Bronchial epithelial cell (primary cell): ENCODE data around the gene RASGRP3. TPM values are rescaled to one million over a fixed set of nuclear protein-coding genes. Genes with fewer than 3 reads are reported as not detected.

ENCODE experiments used
- DNase-seq: peaks from one replicate; pipeline ENCODE4 v3.0.0-alpha.2; 2010; ENCODE audit warnings: low read depth
- FAIRE-seq: peaks from 2 replicates; lab custom pipeline; 2011; peaks lifted over from hg19 to GRCh38; lab: Jason Lieb, UNC
- H3K27me3 ChIP-seq: 2 replicates; pipeline ENCODE4 v1.5.1; 2011; ENCODE audit warnings: low read length; ENCODE audit not compliant: control insufficient read depth, insufficient read depth
- H3K36me3 ChIP-seq: 2 replicates; pipeline ENCODE4 v1.5.1; 2011; ENCODE audit warnings: low read length; ENCODE audit not compliant: control insufficient read depth, insufficient read depth
- H3K4me3 ChIP-seq: 2 replicates; pipeline ENCODE4 v1.5.1; 2011; ENCODE audit warnings: mild to moderate bottlenecking, low read depth, low read length, control low read depth
- CTCF ChIP-seq: IDR thresholded peaks from 2 replicates; pipeline ENCODE4 v1.5.1; 2011; ENCODE audit warnings: mild to moderate bottlenecking, moderate library complexity, low read length, control low read depth, inconsistent platforms; ENCODE audit not compliant: insufficient read depth, severe bottlenecking
- total RNA-seq: library from RNA; depleted of rRNA; stranded (reverse); fragments of >200 nt; gene quantifications from 2 replicates; pipeline ENCODE4 v1.2.1, GENCODE V29; 2014

The RASGRP3 gene
- total RNA-seq, 1 donor from 2014 or later, result 0.79 TPM

DNA sequence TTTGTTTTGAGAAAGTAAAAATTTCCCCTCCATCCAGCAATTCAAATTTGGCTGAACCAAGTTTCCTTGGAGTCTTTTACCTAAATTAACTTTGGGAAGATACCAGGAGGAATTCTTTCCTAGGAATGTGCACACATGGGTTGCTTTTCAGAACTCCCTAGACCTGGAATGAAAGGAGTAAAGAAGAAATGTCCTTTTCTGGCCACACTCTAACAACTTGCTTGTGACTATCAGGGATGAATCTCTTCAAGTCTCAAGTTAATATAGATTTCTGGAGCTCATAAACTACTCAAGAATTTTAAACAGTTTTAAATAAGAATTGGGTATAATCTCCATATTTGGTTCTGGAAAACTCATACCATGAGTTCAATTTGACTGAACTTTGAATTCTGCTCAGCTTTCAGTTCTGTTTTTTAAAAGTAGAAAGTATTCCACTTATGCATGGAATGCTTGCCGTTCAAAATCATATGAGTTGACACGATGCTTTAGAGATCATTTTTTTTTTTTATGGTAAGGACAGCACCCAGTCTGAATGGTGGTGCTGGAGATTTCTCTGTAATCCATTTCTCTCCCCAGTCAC, 7.7 kb downstream of the RASGRP3 start:
- FAIRE-seq (no peak), DNase-seq (no peak)
- no peak overlapping the region for H3K4me3 ChIP-seq
- no peak for TF ChIP-seq CTCF
- no peaks in the 10 kb centered on the region for H3K27me3 ChIP-seq
- no peaks in the 10 kb centered on the region for H3K36me3 ChIP-seq

DNA sequence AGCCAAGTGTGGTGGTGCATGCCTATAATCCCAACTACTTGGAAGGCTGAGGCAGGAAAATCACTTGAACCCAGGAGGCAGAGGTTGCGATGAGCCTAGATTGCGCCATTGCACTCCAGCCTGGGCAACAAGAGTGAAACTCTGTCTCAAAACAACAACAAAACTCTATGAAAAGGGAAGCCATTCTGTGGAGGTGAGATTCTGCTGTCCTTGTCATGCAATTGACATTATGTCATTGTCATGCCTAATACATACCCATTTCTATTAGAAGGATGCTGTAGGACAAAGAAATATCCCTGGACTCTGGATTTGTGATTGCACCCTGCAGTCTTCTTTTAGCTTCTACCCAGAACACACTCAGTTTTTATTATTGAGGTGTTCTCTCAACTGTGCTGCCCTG, 8.6 kb downstream of the RASGRP3 start:
- FAIRE-seq, result no peak
- no peak for TF ChIP-seq CTCF
- no peak overlapping the region for H3K4me3 ChIP-seq
- H3K27me3 ChIP-seq, result no peaks in the 10 kb centered on the region
- DNase-seq, result no peak
- H3K36me3 ChIP-seq, result no peaks in the 10 kb centered on the region

- no peak for TF ChIP-seq CTCF
- H3K36me3 ChIP-seq, result no peaks in the 10 kb centered on the region
- no peak for FAIRE-seq
- DNase-seq, result no peak
- no peak overlapping the region for H3K4me3 ChIP-seq
- H3K27me3 ChIP-seq, result no peaks in the 10 kb centered on the region
These were observed 10.1 kb downstream of the RASGRP3 start for GRCh38 chr2:33486544-33486943.

- Histone ChIP-seq H3K36me3 (no peaks in the 10 kb centered on the region), H3K4me3 (no peak overlapping the region), H3K27me3 (no peaks in the 10 kb centered on the region)
- DNase-seq (no peak), FAIRE-seq (no peak)
- no peak for TF ChIP-seq CTCF
These were observed 11.8 kb downstream of the RASGRP3 start for GRCh38 chr2:33488178-33488690.

- TF ChIP-seq CTCF, result no peak
- no peak for FAIRE-seq
- Histone ChIP-seq H3K27me3 (no peaks in the 10 kb centered on the region), H3K4me3 (no peak overlapping the region), H3K36me3 (no peaks in the 10 kb centered on the region)
- DNase-seq, result no peak
These were observed 12.5 kb downstream of the RASGRP3 start for GRCh38 chr2:33488715-33489540.
